Activated CD4-positive, alpha-beta T cell treated with anti-CD3 and anti-CD28 coated beads, Interleukin-2, amount 50 U/mL, for 48 hours (primary cell): ENCODE measurements around the gene TK1.
"Not testable (repeated sequence)": the region's sequence is repeated elsewhere in the genome, so short reads cannot be mapped to it uniquely, and the experiment has no call there.

ENCODE experiments used
- DNase-seq, 2 experiments: peaks; one replicate each; pipeline ENCODE4 v3.0.0-alpha.2; 2020

The TK1 gene, protein sequence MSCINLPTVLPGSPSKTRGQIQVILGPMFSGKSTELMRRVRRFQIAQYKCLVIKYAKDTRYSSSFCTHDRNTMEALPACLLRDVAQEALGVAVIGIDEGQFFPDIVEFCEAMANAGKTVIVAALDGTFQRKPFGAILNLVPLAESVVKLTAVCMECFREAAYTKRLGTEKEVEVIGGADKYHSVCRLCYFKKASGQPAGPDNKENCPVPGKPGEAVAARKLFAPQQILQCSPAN

DNA sequence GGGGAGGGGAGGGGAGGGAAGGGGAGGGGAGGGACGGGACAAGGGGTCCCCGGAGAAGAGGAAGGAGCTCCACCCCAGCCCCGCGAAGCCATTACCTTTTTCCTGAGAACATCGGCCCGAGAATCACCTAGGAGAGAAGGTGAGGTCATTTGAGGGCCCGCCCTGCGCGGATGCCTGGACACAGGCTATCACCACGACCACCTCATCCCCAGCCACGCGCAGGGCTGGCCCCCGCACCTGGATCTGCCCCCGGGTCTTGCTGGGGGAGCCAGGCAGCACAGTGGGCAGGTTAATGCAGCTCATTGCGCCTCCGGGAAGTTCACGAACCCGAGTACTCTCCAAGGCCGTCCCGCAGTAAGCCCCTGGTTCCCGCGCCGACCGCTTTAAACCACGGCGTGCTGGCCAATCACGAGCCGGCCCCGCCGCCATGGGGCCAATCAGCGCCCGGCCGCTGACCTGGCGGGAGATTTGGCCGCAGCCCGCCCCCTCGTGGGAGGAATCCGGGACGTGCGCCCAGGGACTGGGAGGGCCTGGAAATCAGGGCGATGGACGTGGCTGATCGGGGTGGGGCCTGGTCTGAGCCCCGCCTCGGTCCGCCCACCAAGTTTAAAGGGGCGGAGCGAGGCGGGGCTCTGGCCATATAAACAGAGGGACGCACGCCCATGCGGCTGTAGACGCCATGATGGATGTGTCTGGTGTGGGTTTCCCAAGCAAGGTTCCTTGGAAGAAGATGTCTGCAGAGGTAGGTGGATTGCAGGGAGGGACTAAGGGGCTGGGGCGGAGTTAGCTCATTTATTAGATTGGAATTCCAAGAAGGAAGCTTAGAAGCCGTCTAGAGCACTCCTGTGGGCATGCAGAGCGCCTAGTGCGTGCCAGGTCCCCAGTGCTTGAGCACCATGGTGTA, at the start of gene TK1, which contains the start of gene AFMID:
TSS of gene TK1 (minus strand) at position 361 of the 904 bp plus-strand sequence. CDS start at position 303, 58 bp downstream.
TSS of gene AFMID (plus strand) at position 671 of the 904 bp plus-strand sequence. CDS start at position 680, 9 bp downstream.
- peak; percentile 97 to 98 for DNase-seq

DNA sequence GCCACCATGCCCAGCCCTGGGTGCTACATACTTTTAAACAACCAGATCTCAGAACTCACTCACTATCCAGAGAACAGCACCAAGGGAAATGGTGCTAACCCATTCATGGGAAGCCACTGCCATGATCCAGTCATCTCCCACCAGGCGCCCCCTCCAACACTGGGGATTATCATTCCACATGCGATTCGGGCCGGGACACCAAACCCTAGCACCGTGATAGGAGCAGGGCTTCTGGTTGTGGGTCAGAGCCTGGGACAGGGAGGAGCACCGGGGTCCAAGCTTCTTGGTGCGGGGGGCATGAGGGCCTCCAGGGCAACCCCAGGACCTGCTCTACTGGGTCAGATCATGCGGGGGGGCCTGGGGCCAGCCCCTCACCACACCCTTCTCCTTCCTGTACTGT, 49.0 kb upstream of the TK1 start:
- no peak for DNase-seq

DNA sequence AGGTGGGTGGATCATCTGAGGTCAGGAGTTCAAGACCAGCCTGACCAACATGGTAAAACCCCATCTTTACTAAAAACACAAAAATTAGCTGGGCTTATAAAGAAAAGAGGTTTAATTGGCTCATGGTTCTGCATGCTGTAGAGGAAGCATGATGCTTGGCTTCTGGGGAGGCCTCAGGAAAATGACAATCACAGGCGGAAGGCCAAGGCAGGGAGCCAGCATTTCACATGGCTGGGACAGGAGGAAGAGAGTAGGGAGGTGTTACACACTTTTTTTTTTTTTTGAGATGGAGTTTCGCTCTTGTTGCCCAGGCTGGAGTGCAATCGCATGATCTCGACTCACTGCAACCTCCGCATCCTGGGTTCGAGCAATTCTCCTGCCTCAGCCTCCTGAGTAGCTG, 48.2 kb upstream of the TK1 start:
- not testable (repeated sequence) for DNase-seq

DNA sequence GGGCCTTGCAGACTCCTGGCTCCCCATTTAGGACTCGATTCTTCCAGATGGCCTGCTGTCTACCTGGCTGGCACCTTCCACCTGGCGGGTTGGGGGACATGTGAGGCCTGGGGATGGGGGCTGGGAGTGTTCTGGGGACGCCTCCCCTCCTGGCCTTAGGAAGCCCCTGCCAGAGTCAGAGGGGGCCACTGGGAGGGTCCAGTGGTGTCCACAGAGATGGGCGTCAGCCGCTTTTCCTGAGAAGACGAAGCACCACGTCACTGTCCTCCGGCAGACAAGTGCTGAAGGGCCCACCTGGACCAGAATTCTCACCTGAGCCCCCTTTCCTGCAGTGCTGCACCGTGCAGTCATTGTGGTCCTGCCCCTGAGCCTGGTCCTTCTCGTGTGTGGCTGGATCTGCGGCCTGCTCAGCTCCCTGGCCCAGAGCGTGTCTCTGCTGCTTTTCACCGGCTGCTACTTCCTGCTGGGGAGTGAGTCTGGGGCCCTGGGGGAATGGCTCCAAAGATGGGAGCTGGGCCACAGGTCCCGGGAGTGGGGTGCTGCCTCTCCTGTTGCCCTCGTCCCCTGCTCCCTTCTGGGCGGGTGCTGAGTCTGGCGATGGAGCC, 47.5 kb upstream of the TK1 start:
- DNase-seq = no peak

DNA sequence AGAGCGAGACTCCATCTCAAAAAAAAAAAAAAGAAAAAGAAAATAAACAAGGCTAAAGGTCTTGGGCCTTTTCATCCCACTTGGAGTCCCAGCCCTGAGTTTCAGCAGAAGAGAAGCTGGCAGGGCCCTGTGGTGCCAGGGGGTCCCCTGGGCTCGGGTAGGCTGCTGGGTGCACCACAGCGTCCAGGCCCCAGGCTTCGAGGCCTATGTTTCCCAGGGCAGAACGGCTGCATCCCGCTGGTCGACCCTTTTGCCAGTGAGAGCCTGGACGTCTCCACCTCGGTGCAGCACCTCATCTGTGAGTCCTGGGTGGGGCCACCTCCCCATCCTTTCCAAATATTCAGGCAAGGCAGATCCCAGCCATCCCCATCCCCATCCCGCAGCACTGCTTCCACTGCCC, 46.8 kb upstream of the TK1 start:
- no peak for DNase-seq

DNA sequence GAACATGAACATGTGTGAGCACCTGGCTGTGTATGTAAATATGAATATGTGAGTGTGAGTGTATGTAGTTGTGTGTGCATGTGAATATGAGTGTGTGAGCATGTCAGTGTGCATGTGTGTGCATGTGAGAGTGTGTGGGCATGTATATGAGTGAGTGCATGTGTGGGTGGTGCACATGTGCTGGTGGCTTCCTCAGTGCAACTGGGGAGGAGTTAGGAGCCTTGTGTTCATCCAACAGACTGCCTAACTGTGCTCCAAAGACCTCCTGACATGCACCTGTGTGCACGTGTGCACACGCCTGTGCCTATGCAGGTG, 46.0 kb upstream of the TK1 start:
- DNase-seq = no peak

DNA sequence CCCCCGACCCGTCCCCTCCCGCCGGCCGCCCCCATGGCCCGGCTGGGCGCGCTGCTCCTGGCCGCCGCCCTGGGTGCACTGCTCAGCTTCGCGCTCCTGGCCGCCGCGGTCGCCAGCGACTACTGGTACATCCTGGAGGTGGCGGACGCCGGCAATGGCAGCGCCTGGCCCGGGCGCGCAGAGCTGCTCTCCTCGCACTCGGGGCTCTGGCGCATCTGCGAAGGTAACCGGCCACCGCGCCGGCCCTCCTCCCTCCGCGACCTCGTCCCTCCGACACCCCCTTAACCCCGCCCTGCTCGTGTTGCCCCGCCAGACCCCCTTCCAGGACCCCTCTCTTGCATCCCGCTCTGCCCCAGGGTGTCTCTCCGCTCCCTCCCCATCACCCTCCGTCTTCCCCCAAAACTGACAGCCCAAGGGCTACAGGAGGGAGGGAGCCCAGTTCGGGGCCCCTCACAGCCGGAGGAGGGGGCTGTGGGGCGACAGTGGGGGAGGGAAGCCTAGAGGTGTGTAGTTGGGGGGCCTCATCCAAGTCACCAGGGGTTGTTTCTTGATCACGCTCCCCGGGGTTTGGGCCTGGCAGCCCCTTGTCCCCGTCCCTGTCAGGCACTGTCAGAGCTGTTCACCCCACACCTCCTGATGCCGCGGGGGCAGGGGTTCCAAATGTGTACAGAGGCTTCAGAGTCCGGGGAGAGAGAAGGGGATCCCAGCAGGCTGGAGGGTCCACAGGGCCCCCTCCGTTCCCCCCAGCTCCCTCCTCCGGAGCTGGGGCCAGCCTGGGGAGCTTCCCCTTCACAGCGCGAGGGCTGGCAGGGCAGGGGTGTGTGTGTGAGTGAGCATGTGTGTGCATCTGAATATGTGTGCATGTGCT, 45.4 kb upstream of the TK1 start:
- peak; percentile 20 to 36 for DNase-seq

DNA sequence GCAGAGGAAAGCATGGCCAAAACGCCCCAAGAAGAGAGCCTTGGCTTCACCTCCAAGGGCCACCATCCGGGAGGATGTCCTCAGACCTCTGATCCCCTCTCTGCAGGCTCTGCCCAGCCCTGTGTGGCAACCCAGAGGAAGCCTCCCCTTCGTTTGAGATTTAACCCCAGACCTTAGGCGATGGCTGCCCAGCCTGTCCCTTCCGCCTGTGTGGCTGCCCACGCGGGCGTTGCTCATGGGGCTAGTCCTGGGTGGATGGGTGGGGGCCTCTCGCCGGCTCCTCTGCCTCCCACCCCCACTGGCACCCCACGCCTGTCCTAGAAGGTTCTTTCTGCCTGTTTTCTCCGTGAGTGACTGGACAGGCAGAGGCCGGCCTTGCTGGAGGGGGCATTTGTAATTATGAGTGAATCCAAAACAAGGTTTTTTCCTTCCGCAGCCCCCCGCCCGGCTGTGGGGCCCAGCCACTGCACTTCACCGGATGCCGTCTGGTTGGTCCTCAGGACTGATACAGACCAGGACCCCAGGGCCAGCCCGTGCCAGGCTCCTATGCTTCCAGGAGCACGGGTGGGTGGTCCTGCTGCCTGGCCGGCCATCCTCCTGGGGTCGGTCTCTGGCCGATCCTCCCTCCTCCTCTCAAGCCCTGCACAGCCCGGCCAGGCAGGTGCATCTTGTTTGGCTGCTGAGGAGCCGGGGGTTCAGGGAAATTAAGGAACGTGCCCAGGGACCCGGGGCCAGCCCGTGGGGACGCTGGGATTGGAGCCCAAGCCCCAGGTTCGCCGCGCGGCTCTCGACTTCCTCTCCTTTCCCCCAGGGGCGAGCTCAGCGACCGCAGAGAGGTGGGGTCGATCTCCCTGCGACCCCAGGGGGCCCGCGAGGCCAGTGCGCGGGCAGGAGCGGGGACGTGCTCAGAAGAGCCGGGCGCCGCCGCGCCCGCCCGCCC, 44.4 kb upstream of the TK1 start, which contains the start of gene TMEM235:
TSS of gene TMEM235 (plus strand) at position 636 of the 940 bp plus-strand sequence. CDS start 393 bp downstream, outside the sequence.
- no peak for DNase-seq

DNA sequence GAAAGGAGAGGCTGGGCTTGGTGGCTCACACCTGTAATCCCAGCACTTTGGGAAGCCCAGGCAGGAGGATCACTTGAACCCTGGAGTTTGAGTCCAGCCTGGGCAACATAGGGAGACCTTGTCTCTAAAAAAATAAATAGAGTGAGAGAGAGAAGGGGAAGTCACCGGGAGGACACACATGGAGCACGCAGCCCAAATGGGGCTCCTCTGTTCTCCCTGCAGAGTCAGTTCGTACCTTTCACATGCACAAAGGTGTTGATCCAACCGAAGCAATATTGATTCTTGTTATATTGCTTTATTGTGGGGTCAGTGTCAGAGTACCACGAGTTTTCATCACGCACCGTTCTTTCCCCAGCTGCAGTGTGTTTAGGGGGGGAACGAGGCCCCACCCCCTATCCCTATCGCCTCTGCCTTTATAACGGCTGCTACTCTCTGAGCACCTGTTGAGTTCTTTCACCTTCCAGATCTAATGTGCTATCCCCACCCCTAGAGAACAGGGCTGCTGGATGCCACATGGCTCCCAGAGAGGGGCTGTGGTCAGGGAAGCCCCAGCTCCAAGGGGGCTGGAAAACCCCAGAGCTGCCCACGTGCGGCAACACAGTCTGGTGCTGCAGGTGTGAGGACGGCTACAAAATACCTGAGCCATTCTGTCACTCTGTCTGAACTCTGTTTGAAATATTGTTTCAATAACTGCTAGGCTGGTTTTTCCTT, 43.6 kb upstream of the TK1 start:
- no peak for DNase-seq

DNA sequence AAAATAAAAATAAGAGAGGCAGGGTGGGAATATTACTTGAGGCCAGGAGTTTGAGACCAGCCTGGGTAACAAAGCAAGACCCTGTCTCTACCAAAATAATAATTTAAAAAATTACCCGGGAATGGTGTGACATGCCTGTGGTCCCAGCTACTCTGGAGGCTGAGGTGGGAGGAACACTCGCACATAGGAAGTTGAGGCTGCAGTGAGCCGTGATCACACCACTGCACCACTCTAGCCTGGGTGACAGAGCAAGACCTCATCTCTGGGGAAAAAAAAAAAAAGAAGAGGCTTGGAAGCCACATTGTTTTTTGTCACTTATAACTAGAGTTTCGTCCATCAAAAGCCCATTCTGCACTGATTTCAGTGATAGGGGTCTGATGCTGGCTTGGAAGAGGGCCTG, 41.3 kb upstream of the TK1 start:
- no peak for DNase-seq

DNA sequence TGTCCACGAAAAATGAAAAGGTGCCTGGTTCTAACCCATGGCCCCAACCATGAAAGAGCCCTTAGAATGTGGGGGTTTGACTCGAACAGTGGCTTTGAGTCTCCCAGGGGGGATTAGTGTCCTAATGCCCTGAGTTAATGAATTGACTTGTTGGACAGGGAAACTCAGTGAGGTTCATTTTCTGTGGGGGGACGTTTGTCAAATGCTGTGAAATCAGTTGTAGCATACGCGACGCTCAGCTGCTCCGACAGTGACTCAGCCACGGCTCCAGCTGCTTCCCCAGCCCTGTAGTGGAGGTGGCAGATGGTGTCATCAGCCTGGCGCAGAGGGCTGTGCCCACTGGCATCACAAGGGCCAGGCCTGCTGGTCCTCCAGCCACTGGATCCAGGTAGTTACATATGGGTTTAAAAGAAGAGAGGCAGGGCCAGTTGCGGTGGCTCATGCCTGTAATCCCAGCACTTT, 40.6 kb upstream of the TK1 start:
- no peak for DNase-seq

DNA sequence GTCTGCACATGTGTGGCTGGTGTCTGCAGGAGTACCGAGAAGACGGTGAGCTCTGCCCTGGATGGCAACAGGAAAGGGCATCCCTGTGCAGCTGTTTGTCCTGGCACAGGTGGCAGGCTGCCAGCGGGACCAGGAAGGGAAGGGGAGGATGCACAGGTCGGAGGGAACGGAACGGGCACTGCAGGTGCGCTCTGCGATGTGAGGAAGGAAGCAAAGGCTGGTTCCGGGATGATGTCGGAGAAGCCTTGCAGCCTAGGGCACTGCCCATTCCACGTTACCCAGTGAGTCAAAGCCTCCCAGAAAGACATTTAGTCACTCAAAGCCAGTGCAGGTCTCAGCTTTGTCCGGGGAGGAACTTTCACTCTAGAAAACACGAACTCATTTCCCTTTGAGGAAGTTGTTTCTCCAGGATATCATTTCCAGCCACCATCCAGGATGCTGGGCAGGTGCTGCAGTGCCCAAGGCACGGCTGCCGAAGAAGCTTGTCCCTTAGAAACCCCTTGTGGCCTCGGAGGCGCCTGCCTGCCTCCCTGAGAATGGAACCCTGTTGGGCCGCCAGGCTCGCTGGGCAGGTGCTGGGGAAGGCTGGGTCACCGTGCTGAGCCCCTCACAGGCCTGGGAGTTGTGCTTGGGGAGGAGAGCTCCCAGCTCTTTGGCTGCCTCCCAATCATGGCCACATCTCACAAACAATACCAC, 40.1 kb upstream of the TK1 start:
- DNase-seq = no peak

DNA sequence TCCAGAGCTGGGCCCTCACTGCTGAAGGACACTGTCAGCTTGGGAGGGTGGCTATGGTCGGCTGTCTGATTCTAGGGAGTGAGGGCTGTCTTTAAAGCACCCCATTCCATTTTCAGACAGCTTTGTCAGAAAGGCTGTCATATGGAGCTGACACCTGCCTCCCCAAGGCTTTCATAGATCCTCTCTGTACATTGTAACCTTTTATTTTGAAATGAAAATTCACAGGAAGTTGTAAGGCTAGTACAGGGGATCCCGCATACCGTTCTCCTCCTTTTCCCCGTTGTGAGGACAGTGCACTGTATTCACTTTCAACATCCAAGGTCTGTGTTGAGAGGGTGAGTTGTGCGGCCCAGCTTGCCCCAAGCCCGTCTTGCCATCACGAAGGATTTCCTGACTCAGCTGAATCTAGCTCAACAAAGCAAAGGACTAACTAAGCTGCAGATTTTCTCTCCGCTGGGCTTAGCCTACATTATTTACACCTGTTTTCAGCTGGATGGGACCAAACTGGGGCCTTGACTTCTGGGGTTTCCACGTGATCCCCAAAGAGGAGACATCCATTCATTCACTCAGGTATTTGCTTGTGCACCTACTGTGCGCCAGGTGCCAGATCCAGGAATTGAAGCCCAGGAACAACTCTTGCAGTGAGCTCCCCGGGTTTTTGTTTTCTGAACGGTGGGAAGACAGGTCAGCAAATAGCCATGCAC, 39.4 kb upstream of the TK1 start:
- DNase-seq = no peak

DNA sequence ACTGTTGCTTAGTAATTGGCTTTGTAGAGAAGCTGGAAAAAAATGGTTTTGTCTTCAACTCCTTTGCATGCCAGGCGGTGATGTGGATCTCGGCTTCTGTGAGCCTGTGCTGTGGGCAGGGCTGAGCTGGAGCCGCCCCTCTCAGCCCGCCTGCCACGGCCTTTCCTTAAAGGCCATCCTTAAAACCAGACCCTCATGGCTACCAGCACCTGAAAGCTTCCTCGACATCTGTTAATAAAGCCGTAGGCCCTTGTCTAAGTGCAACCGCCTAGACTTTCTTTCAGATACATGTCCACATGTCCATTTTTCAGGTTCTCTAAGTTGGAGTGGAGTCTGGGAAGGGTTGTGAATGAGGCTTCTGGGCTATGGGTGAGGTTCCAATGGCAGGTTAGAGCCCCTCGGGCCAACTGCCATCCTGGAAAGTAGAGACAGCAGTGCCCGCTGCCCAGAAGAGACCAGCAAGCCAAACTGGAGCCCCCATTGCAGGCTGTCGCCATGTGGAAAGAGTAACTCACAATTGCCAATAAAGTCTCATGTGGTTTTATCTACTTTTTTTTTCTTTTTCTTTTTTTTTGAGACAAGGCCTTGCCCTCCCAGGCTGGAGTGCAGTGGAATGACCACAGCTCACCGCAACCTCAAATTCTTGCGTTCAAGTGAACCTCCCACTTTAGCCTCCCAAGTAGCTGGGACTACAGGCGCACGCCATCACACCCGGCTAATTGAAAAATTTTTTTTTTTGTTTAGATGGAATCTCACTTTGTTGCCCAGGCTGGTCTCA, 38.4 kb upstream of the TK1 start:
- DNase-seq = no peak

DNA sequence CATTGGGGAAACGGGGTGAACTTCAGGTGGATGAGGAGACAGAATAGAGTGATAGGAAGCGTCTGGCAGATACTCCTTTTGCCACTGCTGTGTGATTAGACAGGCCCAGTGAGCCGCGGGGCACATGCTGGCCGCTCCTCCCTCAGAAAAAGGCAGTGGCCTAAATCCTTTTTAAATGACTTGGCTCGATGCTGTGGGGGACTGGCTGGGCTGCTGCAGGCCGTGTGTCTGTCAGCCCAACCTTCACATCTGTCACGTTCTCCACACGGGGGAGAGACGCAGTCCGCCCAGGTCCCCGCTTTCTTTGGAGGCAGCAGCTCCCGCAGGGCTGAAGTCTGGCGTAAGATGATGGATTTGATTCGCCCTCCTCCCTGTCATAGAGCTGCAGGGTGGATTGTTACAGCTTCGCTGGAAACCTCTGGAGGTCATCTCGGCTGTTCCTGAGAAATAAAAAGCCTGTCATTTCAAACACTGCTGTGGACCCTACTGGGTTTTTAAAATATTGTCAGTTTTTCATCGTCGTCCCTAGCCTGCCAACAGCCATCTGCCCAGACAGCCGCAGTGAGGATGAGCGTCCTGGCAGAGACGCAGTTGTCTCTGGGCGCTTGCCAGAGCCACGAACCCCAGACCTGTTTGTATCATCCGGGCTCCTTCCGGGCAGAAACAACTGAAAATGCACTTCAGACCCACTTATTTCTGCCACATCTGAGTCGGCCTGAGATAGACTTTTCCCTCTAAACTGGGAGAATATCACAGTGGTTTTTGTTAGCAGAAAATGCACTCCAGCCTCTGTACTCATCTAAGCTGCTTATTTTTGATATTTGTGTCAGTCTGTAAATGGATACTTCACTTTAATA, 37.6 kb upstream of the TK1 start:
- DNase-seq = no peak

DNA sequence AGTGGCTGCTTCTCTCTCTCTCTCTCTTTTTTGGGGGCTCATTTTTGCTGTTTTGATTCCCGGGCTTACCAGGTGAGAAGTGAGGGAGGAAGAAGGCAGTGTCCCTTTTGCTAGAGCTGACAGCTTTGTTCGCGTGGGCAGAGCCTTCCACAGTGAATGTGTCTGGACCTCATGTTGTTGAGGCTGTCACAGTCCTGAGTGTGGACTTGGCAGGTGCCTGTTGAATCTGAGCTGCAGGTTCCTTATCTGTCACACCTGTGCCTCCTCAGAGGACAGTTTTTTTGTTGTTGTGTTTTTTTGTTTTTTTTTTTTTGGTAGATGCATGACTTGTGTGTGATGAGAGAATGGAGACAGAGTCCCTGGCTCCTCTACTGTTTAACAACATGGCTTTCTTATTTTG, 36.9 kb upstream of the TK1 start:
- DNase-seq = no peak

DNA sequence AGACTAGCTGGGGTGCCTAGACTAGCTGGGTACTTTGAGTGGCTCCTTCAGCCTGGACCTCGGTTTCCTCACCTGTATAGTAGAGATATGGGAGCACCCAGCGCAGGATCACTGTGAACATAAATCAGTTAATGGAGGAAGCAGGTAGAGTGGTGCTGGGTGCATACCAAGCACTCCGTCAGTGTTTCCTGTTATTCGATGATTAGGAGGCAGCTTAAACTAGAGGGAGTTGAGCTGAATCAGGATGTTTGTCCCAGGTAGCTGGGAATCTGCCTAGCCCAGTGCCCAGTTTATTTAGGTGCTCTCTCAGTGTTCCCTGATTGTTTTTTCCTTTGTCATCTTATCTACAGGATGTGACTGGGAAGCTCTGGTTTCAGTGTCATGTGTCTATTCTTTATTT, 36.2 kb upstream of the TK1 start:
- DNase-seq = no peak
